Rectal smooth muscle tissue (tissue), 1 donor: ENCODE data around the gene NEDD4L.

ENCODE experiments used
- H3K27ac ChIP-seq: one replicate; pipeline ENCODE4 v1.7.0; 2013; ENCODE audit warnings: low read depth, low read length, inconsistent platforms
- H3K27me3 ChIP-seq: one replicate; pipeline ENCODE4 v1.7.0; 2013; ENCODE audit warnings: low read length; ENCODE audit not compliant: control insufficient read depth, insufficient read depth
- H3K36me3 ChIP-seq: one replicate; pipeline ENCODE4 v1.7.0; 2013; ENCODE audit warnings: low read length; ENCODE audit not compliant: control insufficient read depth, insufficient read depth
- H3K4me1 ChIP-seq: one replicate; pipeline ENCODE4 v1.7.0; 2013; ENCODE audit warnings: low read length; ENCODE audit not compliant: control insufficient read depth, insufficient read depth
- H3K4me3 ChIP-seq: one replicate; pipeline ENCODE4 v1.7.0; 2013; ENCODE audit warnings: low read length
- H3K9ac ChIP-seq: one replicate; pipeline ENCODE4 v1.7.0; 2013; ENCODE audit warnings: low read length

Gene NEDD4L

DNA sequence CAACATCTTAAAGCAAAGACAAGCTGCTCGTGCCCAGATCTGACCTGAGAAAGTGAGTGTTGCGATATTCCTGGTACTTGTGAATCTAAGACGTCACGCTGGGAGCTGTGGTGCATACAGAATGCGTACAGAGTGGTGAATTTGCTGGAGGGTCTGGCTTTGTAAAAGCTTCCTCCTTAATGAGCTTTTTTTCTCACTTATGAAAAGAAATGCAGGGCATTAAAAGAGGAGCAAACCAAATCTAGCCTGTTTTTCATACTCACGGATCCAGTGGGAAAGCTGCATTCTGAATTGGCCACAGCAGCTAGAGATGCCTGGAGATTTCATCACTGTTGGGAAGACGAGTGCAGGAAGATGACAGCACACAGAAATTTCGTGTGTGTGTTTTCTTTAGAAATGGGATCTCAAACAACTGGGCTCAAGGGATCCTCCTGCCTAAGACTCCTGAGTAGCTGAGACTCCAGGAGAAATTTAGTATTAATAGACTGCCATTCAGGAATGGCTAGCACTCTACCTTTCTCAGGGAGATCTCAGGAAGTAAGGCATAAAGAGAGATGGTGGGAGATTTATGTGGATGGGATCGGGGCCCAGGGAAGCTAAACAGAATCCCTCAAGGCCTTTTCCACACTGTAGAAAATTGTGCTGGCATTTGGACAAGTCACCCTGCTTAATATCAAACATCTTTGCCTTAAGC lies 403.5 kb downstream of the NEDD4L start:
- no peaks in the 10 kb centered on the region for H3K36me3 ChIP-seq
- no peak overlapping the region for H3K4me3 ChIP-seq
- no peaks in the 10 kb centered on the region for H3K27me3 ChIP-seq
- H3K9ac ChIP-seq, result no peak overlapping the region
- H3K27ac ChIP-seq, result no peak overlapping the region
- H3K4me1 ChIP-seq, result peaks cover 6% of the 10 kb centered on the region

DNA sequence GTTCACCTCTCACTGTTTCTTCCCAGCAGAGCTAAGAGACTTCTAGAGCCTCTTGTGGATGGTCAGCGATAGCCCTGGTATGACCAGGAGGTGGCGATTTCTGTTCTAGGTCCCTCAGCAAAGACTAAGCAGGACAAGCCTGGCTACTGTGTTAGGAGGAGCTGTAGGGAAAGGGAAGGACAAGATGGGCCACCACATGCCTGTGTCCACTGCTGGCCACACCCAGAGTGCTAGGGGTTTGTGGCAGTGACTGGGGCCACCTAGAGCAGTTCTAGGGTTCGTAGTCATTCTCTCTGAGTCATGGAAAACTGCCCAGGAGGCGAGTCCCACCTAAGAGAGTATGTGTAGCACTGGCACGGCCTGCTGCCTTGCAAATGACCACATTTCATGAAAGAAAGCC lies 405.4 kb downstream of the NEDD4L start:
- no peaks in the 10 kb centered on the region for H3K27me3 ChIP-seq
- no peak overlapping the region for H3K9ac ChIP-seq
- H3K36me3 ChIP-seq, result no peaks in the 10 kb centered on the region
- H3K4me3 ChIP-seq, result no peak overlapping the region
- peaks cover 6% of the 10 kb centered on the region for H3K4me1 ChIP-seq
- no peak overlapping the region for H3K27ac ChIP-seq
